Hepatocyte (in vitro differentiated cells): ENCODE measurements around the gene TRIM37. TPM values are rescaled to one million over a fixed set of nuclear protein-coding genes. Genes with fewer than 3 reads are reported as not detected.

Experiments
- DNase-seq: peaks from one replicate; pipeline ENCODE4 v3.0.0-alpha.2; 2016; ENCODE audit warnings: low spot score
- H2AFZ ChIP-seq: fragments of 200-600 bp; sonication (generic); 2 replicates; pipeline ENCODE4 v1.6.0; 2016; ENCODE audit warnings: antibody characterized with exemption, mild to moderate bottlenecking
- H3K27ac ChIP-seq: fragments of 200-600 bp; sonication (generic); 2 replicates; pipeline ENCODE4 v1.5.1; 2016; ENCODE audit warnings: mild to moderate bottlenecking
- H3K27me3 ChIP-seq: fragments of 200-600 bp; sonication (generic); 2 replicates; pipeline ENCODE4 v1.6.1; 2016
- H3K36me3 ChIP-seq: fragments of 200-600 bp; sonication (generic); replicated peaks from 2 replicates; pipeline ENCODE4 v1.5.1; 2016; ENCODE audit warnings: low read depth; ENCODE audit not compliant: insufficient read depth
- H3K4me1 ChIP-seq: fragments of 200-600 bp; sonication (generic); 2 replicates; pipeline ENCODE4 v1.5.1; 2016; ENCODE audit warnings: mild to moderate bottlenecking, moderate library complexity; ENCODE audit not compliant: insufficient read depth
- H3K4me2 ChIP-seq: fragments of 200-600 bp; sonication (generic); 2 replicates; pipeline ENCODE4 v1.6.0; 2016
- H3K4me3 ChIP-seq: fragments of 200-600 bp; sonication (generic); 2 replicates; pipeline ENCODE4 v1.5.1; 2016; ENCODE audit warnings: mild to moderate bottlenecking
- H3K79me2 ChIP-seq: fragments of 200-600 bp; sonication (generic); 2 replicates; pipeline ENCODE4 v1.6.0; 2017; ENCODE audit warnings: mild to moderate bottlenecking
- H3K9me2 ChIP-seq: fragments of 200-600 bp; sonication (generic); replicated peaks from 2 replicates; pipeline ENCODE4 v1.6.0; 2017; ENCODE audit warnings: mild to moderate bottlenecking; ENCODE audit not compliant: insufficient read depth
- H3K9me3 ChIP-seq: fragments of 200-600 bp; sonication (generic); 2 replicates; pipeline ENCODE4 v1.5.1; 2016; ENCODE audit warnings: low read depth, mild to moderate bottlenecking
- H4K20me1 ChIP-seq: fragments of 200-600 bp; sonication (generic); 2 replicates; pipeline ENCODE4 v1.6.0; 2016; ENCODE audit warnings: mild to moderate bottlenecking; ENCODE audit not compliant: insufficient read depth, poor library complexity, severe bottlenecking
- EZH2 ChIP-seq: fragments of 200-600 bp; sonication (generic); IDR thresholded peaks from 2 replicates; pipeline ENCODE4 v1.6.1; 2016; ENCODE audit warnings: antibody characterized with exemption, mild to moderate bottlenecking, borderline replicate concordance
- EZH2phosphoT487 ChIP-seq: fragments of 200-600 bp; sonication (generic); IDR thresholded peaks from one replicate; pipeline ENCODE4 v1.6.1; 2018; ENCODE audit warnings: antibody characterized with exemption, mild to moderate bottlenecking, low read depth, moderate library complexity; ENCODE audit not compliant: unreplicated experiment, severe bottlenecking
- WGBS: methylation state at CpG from one replicate; pipeline ENCODE4 v1.1.6; 2016; ENCODE audit warnings: low lambda C conversion rate; ENCODE audit errors: missing lambda C conversion rate; 5-methylcytosine and 5-hydroxymethylcytosine counted together
- polyA plus RNA-seq: library from polyadenylated mRNA; unstranded; fragments of >200 nt; fragmentation: Nextera tagmentation; extraction: Ambion mirVana; gene quantifications from 2 replicates; pipeline ENCODE4 v1.2.1, GENCODE V29; 2016
- total RNA-seq: library from RNA; depleted of rRNA; stranded (reverse); fragments of >200 nt; gene quantifications from 2 replicates; pipeline ENCODE4 v1.2.3, GENCODE V29; 2014
- TF ChIP-seq, protein P1 (sequence below): fragments of 200-600 bp; sonication (generic); IDR thresholded peaks from 2 replicates; pipeline ENCODE4 v1.5.1; 2016; ENCODE audit warnings: antibody characterized with exemption, mild to moderate bottlenecking; ENCODE audit not compliant: poor library complexity

Gene TRIM37
- total and polyA plus RNA-seq, 2 experiments from 2014 or later, result 9.7 to 20.3 TPM

DNA sequence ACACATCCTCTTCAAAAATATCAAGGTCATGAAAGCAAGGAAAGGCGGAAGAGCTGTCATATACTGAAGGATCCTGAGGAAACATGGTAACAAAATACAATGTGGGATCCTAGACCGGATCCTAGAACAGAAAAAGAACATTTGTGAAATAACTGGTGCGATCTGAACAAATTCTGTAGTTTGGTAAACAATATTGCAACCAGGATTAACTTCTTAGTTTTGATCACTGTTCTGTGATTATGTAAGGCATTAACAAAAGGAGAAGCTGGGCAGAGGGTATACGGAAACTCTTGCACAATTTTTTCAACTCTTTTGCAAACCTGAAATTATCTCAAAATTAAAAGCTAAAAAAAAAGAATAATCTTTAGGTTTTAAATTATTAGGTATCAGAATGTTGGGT is 109.7 kb downstream of the TRIM37 start:
- no peaks in the 10 kb centered on the region for H3K9me2 ChIP-seq
- no peak for DNase-seq
- H3K27ac ChIP-seq, result no peak overlapping the region
- no peak overlapping the region for H3K4me2 ChIP-seq
- no peaks in the 10 kb centered on the region for H3K36me3 ChIP-seq
- H3K27me3 ChIP-seq, result no peaks in the 10 kb centered on the region
- H4K20me1 ChIP-seq, result no peaks in the 10 kb centered on the region
- TF ChIP-seq EZH2 (no peak), EZH2phosphoT487 (no peak)
- TF ChIP-seq, protein P1, sequence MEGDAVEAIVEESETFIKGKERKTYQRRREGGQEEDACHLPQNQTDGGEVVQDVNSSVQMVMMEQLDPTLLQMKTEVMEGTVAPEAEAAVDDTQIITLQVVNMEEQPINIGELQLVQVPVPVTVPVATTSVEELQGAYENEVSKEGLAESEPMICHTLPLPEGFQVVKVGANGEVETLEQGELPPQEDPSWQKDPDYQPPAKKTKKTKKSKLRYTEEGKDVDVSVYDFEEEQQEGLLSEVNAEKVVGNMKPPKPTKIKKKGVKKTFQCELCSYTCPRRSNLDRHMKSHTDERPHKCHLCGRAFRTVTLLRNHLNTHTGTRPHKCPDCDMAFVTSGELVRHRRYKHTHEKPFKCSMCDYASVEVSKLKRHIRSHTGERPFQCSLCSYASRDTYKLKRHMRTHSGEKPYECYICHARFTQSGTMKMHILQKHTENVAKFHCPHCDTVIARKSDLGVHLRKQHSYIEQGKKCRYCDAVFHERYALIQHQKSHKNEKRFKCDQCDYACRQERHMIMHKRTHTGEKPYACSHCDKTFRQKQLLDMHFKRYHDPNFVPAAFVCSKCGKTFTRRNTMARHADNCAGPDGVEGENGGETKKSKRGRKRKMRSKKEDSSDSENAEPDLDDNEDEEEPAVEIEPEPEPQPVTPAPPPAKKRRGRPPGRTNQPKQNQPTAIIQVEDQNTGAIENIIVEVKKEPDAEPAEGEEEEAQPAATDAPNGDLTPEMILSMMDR, result no peak
- peaks cover 4% of the 10 kb centered on the region for H3K4me1 ChIP-seq
- no peaks in the 10 kb centered on the region for H3K79me2 ChIP-seq
- no peak overlapping the region for H2AFZ ChIP-seq
- WGBS, result 93% methylated on average over 4 of the region's 4 CpGs
- H3K4me3 ChIP-seq, result no peak overlapping the region
- H3K9me3 ChIP-seq, result no peaks in the 10 kb centered on the region

DNA sequence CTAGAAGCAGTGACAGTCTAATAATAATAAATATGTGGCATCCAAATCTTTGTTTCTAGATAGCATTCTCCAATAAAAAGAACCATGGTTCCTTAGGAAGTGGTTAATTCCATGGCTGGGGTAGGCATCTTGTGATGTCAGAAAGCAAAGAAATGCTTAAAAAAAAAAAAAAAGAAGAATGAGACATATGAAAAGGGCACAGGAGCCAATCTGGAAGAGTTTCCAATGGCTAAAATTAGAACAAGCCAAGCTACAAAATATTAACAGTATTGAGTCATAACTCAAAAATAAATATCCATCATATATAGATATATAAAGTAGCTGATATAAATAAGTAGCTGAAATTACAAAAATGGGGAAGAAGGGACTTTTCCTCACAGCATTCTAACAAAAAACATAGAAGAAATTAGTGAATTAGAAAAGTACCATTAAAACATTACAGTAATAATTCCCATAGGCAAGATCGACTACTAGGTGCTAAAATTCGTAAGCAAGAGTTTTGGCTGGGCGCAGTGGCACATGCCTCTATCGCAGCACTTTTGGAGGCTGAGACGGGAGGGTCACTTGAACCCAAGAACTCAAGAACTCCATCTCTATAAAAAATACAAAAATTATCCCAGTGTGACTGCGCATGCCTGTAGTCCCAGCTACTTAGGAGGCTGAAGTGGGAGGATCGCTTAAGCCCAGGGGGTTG is 111.3 kb downstream of the TRIM37 start:
- Histone ChIP-seq H3K27me3 (no peaks in the 10 kb centered on the region), H3K79me2 (no peaks in the 10 kb centered on the region), H3K36me3 (no peaks in the 10 kb centered on the region), H3K9me3 (no peaks in the 10 kb centered on the region), H4K20me1 (no peaks in the 10 kb centered on the region), H3K9me2 (no peaks in the 10 kb centered on the region), H3K4me2 (no peak overlapping the region), H2AFZ (no peak overlapping the region), H3K27ac (no peak overlapping the region), H3K4me3 (no peak overlapping the region), H3K4me1 (peaks cover 4% of the 10 kb centered on the region)
- WGBS, result over 99% methylated on average over 7 of the region's 7 CpGs
- DNase-seq, result no peak
- no peak for TF ChIP-seq EZH2phosphoT487
- TF ChIP-seq, protein P1, result no peak
- TF ChIP-seq EZH2, result no peak

DNA sequence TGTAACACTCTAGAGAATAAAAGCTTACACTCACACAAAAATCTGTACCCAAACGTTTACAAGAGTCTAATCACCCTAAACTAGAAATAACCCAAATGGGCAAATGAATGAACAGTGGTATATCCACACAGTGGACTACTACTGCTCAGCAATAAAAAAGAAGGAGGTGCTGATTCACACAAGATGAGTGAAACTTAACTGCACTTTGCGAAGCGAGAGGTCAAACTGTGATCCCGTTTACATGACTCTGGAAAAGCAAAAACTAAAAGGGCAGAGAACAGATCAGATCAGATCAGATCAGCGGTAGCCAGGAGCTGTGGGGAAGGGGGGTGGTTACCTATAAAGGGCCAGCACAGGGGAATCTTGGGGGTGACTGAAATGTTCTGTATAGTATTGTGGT is 113.4 kb downstream of the TRIM37 start:
- H4K20me1 ChIP-seq, result no peaks in the 10 kb centered on the region
- H3K4me2 ChIP-seq, result no peak overlapping the region
- H3K79me2 ChIP-seq, result no peaks in the 10 kb centered on the region
- DNase-seq, result peak; percentile 9
- H3K4me1 ChIP-seq, result peaks cover 4% of the 10 kb centered on the region
- H2AFZ ChIP-seq, result no peak overlapping the region
- TF ChIP-seq, protein P1, result no peak
- no peak for TF ChIP-seq EZH2
- no peak for TF ChIP-seq EZH2phosphoT487
- no peaks in the 10 kb centered on the region for H3K9me3 ChIP-seq
- no peaks in the 10 kb centered on the region for H3K36me3 ChIP-seq
- no peak overlapping the region for H3K4me3 ChIP-seq
- no peaks in the 10 kb centered on the region for H3K9me2 ChIP-seq
- peak overlapping the region; percentile 94 for H3K27ac ChIP-seq
- WGBS, result 65% methylated on average over 5 of the region's 5 CpGs
- no peaks in the 10 kb centered on the region for H3K27me3 ChIP-seq
